Measurements from ENCODE around the gene ZFAND3.

ZFAND3 gene

GRCh38 chr6:38175786-38176185, 356.3 kb downstream of the ZFAND3 start:
- TF ChIP-seq GATA2 (IDR thresholded peaks at IDR 0.05; ENCODE audit: low read depth, low read length), result no peak
- no peak for TF ChIP-seq GATA3 (IDR thresholded peaks at IDR 0.05; ENCODE audit: low read depth, low read length)

GRCh38 chr6:38176797-38177751, 357.5 kb downstream of the ZFAND3 start:
- TF ChIP-seq GATA2 (IDR thresholded peaks at IDR 0.05; ENCODE audit: low read depth, low read length) (no peak), GATA3 (IDR thresholded peaks at IDR 0.05; ENCODE audit: low read depth, low read length) (no peak)

- no peak for TF ChIP-seq GATA3 (IDR thresholded peaks at IDR 0.05; ENCODE audit: low read depth, low read length)
- no peak for TF ChIP-seq GATA2 (IDR thresholded peaks at IDR 0.05; ENCODE audit: low read depth, low read length)
These were observed 358.5 kb downstream of the ZFAND3 start for GRCh38 chr6:38177882-38178583.

GRCh38 chr6:38178584-38178886, 359.0 kb downstream of the ZFAND3 start:
- TF ChIP-seq GATA3 (IDR thresholded peaks at IDR 0.05; ENCODE audit: low read depth, low read length), result no peak
- TF ChIP-seq GATA2 (IDR thresholded peaks at IDR 0.05; ENCODE audit: low read depth, low read length), result no peak

- TF ChIP-seq GATA3 (IDR thresholded peaks at IDR 0.05; ENCODE audit: low read depth, low read length), result no peak
- no peak for TF ChIP-seq GATA2 (IDR thresholded peaks at IDR 0.05; ENCODE audit: low read depth, low read length)
These were observed 359.8 kb downstream of the ZFAND3 start for GRCh38 chr6:38179300-38179699.

GRCh38 chr6:38179794-38180430, 360.4 kb downstream of the ZFAND3 start:
- TF ChIP-seq GATA3 (IDR thresholded peaks at IDR 0.05; ENCODE audit: low read depth, low read length) (no peak), GATA2 (IDR thresholded peaks at IDR 0.05; ENCODE audit: low read depth, low read length) (no peak)

GRCh38 chr6:38180586-38180985, 361.1 kb downstream of the ZFAND3 start:
- TF ChIP-seq GATA3 (IDR thresholded peaks at IDR 0.05; ENCODE audit: low read depth, low read length) (no peak), GATA2 (IDR thresholded peaks at IDR 0.05; ENCODE audit: low read depth, low read length) (no peak)

- TF ChIP-seq GATA3 (IDR thresholded peaks at IDR 0.05; ENCODE audit: low read depth, low read length) (no peak), GATA2 (IDR thresholded peaks at IDR 0.05; ENCODE audit: low read depth, low read length) (no peak)
These were observed 362.9 kb downstream of the ZFAND3 start for GRCh38 chr6:38182426-38182825.

GRCh38 chr6:38183856-38184584, 364.5 kb downstream of the ZFAND3 start:
- TF ChIP-seq GATA2 (IDR thresholded peaks at IDR 0.05; ENCODE audit: low read depth, low read length) (no peak), GATA3 (IDR thresholded peaks at IDR 0.05; ENCODE audit: low read depth, low read length) (no peak)

- TF ChIP-seq GATA2 (IDR thresholded peaks at IDR 0.05; ENCODE audit: low read depth, low read length) (no peak), GATA3 (IDR thresholded peaks at IDR 0.05; ENCODE audit: low read depth, low read length) (no peak)
These were observed 365.1 kb downstream of the ZFAND3 start for GRCh38 chr6:38184585-38185080.

GRCh38 chr6:38185244-38185643, 365.7 kb downstream of the ZFAND3 start:
- no peak for TF ChIP-seq GATA2 (IDR thresholded peaks at IDR 0.05; ENCODE audit: low read depth, low read length)
- TF ChIP-seq GATA3 (IDR thresholded peaks at IDR 0.05; ENCODE audit: low read depth, low read length), result no peak

- no peak for TF ChIP-seq GATA2 (IDR thresholded peaks at IDR 0.05; ENCODE audit: low read depth, low read length)
- TF ChIP-seq GATA3 (IDR thresholded peaks at IDR 0.05; ENCODE audit: low read depth, low read length), result no peak
These were observed 366.2 kb downstream of the ZFAND3 start for GRCh38 chr6:38185752-38186151.

GRCh38 chr6:38187325-38187724, 367.8 kb downstream of the ZFAND3 start:
- TF ChIP-seq GATA3 (IDR thresholded peaks at IDR 0.05; ENCODE audit: low read depth, low read length), result no peak
- TF ChIP-seq GATA2 (IDR thresholded peaks at IDR 0.05; ENCODE audit: low read depth, low read length), result no peak
